Measurements from ENCODE around the gene SOX5. TPM values are rescaled to one million over a fixed set of nuclear protein-coding genes. Genes with fewer than 3 reads are reported as not detected.

SOX5 gene
- total RNA-seq, 1 experiment from 2014 or later: 0.52 TPM

- H3K4me2 ChIP-seq (ENCODE audit: low read length): no peak overlapping the region
- no peak overlapping the region for H3K4me3 ChIP-seq (replicated peaks in 1 of 2; ENCODE audit: low read depth in 1 of 2, low read length in 2 of 2)
- H3K27ac ChIP-seq (ENCODE audit: low read depth, low read length): no peak overlapping the region
- H3K9me3 ChIP-seq (ENCODE audit: control insufficient read depth in 1 of 2, insufficient read depth in 1 of 2, low read depth in 1 of 2, low read length in 2 of 2): peaks cover 4 to 11% of the 10 kb centered on the region in 2 experiments; a peak in 3 of 4 replicates
- POLR2A ChIA-PET: no interaction called here
- intact Hi-C loops (cut with micrococcal nuclease): no loop called here
- DNase-seq (ENCODE audit: low read depth, low spot score) (no peak), ATAC-seq (no peak)
- H3K4me1 ChIP-seq (ENCODE audit: control insufficient read depth in 1 of 2, insufficient read depth in 2 of 2, low read length in 2 of 2): no peaks in the 10 kb centered on the region
- H3K9me2 ChIP-seq (ENCODE audit: insufficient read depth): no peaks in the 10 kb centered on the region
- H4K20me1 ChIP-seq (ENCODE audit: insufficient read depth): no peaks in the 10 kb centered on the region
- CTCF ChIA-PET: no interaction called here
- TF ChIP-seq ELF1 (IDR thresholded peaks at IDR 0.05; ENCODE audit: borderline replicate concordance, low read depth) (no peak), EGR1 (IDR thresholded peaks at IDR 0.05; ENCODE audit: low read depth) (no peak), JUND (IDR thresholded peaks at IDR 0.05) (no peak), MAX (IDR thresholded peaks at IDR 0.05) (no peak), SP1 (IDR thresholded peaks at IDR 0.05; ENCODE audit: low read depth) (no peak), CBX3 (IDR thresholded peaks at IDR 0.05; ENCODE audit: low read depth) (no peak), EZH2phosphoT487 (IDR thresholded peaks at IDR 0.05; ENCODE audit: borderline replicate concordance) (no peak), SRF (IDR thresholded peaks at IDR 0.05; ENCODE audit: low read depth) (no peak), POLR2A (IDR thresholded peaks at IDR 0.05; ENCODE audit: borderline replicate concordance, extremely low read depth, insufficient read depth, insufficient read length) (no peak), TCF7L2 (IDR thresholded peaks at IDR 0.05; ENCODE audit: borderline replicate concordance, extremely low read depth, insufficient read depth, insufficient read length) (no peak), YY1 (IDR thresholded peaks at IDR 0.05; ENCODE audit: extremely low read depth, insufficient replicate concordance, low read depth, low read length) (no peak), FOSL1 (IDR thresholded peaks at IDR 0.05; ENCODE audit: low read depth) (no peak), REST (IDR thresholded peaks at IDR 0.05; ENCODE audit: low read depth) (no peak), CEBPB (IDR thresholded peaks at IDR 0.05; ENCODE audit: low read depth) (no peak), ATF3 (IDR thresholded peaks at IDR 0.05) (no peak), ZNF274 (IDR thresholded peaks at IDR 0.05; ENCODE audit: low read depth, low read length) (no peak), ZFX (IDR thresholded peaks at IDR 0.05) (no peak), ZBTB33 (IDR thresholded peaks at IDR 0.05; ENCODE audit: extremely low read depth, insufficient replicate concordance, low read length) (no peak), EZH2 (IDR thresholded peaks at IDR 0.05) (no peak)
- H3K27me3 ChIP-seq (ENCODE audit: insufficient read depth, low read length): no peaks in the 10 kb centered on the region
- H2AFZ ChIP-seq (ENCODE audit: low read depth, low read length, poor library complexity, severe bottlenecking): no peak overlapping the region
- H3K9ac ChIP-seq (ENCODE audit: low read length): no peak overlapping the region
- BruUV-seq (replicated peaks): no TSS peak
- H3K79me2 ChIP-seq (ENCODE audit: insufficient read depth, low read length): no peaks in the 10 kb centered on the region
- RAD21 ChIA-PET (ENCODE audit: low non-redundant PET in 1 of 2, low total read pairs in 2 of 2, uncharacterized antibody in 2 of 2, unreplicated experiment in 2 of 2): no interaction called here
- H3K36me3 ChIP-seq (ENCODE audit: control insufficient read depth in 1 of 2, insufficient read depth in 2 of 2, low read length in 2 of 2): no peaks in the 10 kb centered on the region
Observed at GRCh38 chr12:23815810-23816209, 133.7 kb downstream of the SOX5 start.
